Medulla oblongata (tissue), 1 donor: ENCODE measurements around the gene ZNF488.

ENCODE experiments used
- DNase-seq: peaks from one replicate; pipeline ENCODE4 v3.0.0-alpha.2; 2015; ENCODE audit errors: extremely low spot score

The ZNF488 gene

DNA sequence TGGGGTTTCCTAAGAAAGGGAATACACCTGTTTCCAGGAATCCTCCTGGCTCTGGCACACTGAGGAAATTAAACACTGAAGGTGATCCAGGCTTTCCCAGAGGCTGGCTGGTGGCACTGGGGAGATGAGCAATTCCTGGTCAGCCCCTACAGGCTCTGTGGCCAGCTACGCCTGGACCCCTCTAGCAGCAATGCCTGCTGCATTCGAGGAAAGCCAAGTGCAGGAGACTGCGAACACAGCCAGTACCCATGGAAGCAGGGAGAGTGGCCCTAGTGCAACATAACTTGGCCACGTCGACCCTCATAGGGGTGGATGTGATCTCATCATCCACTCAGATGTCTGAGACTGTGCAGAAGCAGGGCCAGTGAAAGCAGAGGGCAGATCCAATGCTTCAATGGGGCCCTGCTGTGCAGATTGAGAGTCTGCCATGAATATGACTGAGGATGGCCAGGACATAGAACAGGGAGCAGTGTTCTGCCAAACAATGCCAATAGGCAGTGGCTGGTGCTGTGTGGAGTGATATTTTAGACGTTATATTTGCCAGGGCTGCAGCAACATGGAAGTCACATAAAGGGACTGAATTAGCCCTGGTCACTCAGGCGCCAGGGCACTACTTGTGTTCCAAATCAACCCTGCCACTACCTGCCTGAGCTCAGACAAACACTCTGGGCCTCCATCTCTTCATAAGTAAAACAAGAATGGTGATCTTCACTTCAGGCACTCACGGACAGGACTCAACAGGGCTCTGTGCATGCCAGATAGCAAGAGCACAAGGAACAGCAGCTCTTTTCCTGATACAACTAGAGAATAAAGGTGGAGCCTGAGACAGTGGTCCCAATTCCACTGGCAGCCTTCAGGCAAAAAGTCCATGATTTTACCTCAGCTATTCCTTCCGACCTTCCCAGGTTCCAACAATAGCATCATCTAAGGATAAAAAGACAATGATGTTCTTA lies 2.4 kb downstream of the ZNF488 start:
- DNase-seq: peak; percentile 64

DNA sequence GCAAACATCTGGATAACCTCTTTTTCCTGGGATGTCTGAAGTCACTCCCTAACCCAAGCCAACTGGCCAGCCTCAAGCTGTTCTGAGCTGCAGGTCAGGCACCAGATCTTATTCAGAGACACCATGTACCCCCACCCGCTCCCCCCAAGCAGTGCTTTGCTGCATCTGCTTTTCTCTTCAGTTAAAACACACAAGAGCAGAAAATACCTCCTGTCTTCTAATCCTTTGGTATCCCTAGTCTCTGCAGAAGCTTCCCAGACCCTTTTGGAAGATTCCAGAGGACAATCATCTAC lies 3.0 kb downstream of the ZNF488 start:
- no peak for DNase-seq

DNA sequence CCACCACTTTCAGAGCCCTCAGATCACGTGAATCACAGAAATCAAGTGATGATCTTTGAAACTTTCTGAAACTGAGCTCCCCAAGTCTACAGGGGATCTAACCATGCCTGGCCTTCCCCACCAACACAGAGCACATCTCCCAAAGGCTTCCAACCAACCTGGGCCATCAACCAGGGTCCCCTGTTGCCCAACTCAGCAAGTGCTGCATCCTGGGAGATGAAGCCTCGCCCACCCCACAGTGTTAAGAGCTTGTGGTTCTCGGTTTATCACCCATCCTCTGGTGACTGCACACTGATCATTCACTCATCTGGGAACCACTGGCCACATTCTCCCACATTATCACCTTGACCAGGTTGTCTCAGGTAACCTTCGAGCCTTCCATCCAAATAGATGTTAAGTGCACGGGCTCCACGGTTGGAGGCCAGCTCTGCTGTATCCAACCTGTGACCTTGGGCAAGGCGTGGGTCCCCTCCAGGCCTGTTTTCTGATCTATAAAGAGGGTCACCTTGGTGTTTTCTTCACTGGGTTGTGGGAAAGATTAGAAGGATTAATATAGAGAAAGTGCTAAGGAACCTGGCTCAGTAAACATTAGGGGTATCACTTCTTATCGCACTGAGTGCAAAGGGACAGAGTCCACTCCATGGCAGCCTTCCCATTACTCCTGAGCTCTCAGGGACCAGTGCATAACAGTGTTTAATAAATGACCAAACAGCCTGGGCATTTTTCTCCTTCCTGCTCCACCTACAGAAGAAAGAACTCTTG lies 3.6 kb downstream of the ZNF488 start:
- no peak for DNase-seq

DNA sequence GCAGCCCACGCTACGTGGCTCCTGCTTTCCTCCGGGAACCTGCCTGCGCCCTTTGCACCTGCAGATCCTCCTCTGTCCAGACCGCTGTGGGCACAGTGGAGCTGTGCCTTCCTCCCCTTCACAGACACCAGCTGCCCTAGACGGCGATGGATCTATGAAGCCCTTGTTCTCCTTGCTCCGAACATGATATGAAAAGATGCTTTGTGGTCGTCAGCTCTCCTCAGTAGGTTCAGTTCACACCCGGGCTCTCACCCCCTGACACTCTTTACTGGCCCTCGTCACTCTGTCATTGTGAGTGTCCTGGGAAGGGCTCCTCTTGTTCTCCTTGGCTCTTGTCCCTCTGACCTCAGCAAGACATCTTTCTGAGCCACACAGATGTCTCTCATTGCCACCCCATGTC lies 4.2 kb downstream of the ZNF488 start:
- DNase-seq: peak; percentile 92

DNA sequence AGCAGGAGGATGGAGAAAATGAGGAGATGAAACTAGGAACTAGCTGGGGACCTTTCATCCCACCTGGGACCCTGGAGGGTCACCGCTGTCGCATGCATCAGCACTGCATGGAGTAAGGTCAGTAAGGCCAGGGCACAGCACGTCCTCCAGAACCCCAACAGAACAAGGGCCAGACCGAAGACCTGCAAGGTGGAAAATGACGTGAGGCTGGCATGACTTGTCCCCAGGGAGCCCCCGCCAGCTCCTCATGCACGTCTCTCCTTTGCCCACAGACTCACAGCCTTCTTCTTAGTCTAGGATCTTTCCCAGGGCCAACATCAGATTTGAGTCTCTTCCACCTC lies 4.7 kb downstream of the ZNF488 start:
- no peak for DNase-seq

DNA sequence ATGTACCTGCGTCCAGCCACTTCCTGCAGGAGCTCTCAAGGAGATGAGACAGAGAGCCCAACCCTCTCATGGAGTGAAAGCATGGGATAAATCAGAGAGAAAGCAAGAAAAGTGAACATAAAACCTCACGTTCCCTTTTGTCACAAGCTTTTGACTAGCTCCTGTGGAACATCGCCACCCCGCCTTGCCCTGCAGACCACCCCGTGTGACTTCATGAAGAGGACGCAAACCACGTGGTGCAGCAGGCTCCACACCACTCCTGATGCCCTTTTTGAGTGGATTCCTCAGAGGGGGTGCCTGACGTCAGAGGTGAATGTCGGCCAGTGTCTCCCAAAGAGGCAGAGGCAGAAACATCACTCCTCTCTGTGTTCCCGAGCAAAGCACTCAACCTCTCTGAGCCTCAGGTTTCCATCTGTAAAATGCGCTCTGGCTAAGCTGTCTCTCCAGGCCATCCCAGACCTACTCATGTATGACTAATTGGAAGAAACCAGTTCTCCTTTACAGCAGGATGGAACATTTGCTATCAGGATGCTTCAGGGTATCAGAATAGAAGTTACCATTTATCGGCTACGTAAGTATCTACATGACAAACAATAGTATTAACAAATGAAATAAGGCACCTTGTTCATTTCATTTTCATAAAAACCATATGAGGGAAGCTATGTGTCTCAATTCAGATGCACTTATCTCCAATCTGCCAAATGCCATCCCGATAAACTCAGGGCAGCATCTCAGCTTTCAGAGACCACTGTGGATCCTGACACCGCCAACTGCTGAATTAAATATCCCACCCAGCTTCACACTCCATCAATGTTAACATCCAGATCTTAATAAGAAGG lies 5.3 kb downstream of the ZNF488 start:
- DNase-seq: no peak

DNA sequence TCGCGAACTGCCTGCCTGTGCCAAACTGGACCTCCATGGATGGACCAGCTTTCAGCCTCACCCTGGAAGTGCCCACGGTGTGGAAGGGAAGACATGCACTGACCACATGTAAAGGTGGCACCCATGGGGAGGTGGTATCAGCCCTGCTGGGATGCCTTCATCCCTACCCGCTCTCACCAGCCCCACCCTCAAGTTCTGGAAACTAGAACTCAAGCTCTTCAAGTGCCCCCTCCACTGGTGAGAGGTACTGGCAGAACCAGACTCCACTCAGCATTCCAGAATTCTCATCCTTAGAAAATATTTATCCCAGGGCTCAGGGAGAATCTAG lies 5.9 kb downstream of the ZNF488 start:
- DNase-seq: no peak

DNA sequence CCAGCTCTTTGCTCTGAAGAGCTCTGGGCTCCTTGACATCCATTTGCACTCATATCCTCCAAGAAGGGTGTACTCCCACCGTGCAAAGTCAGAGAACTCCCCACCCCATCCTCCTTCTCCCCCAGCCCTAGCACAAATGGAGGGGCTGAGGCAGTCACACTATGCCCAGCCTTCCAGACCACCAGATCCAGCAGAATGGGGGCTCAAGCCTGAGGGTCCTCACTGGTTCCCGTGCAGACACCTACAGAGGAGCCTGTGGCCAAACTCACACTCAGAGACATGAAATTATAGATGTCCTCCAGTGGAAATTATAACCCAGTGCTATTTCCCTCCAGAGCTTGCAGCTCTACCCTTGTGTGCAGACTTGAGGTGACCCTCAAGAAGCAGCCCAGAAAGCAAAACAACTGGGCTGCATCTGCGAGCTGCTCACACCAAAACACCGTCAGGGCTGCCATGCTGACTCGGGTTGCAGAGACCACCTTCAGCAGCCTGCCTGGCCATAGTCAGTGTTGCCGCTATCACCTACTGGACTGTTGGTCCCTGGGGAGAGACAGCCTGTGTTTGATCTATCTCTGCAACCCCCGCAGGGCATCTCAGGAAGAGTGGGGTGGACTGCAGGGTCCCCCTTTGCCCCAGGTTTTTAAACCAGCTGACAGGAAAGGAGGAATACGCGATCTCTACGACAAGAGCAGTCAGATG lies 7.4 kb downstream of the ZNF488 start:
- no peak for DNase-seq

DNA sequence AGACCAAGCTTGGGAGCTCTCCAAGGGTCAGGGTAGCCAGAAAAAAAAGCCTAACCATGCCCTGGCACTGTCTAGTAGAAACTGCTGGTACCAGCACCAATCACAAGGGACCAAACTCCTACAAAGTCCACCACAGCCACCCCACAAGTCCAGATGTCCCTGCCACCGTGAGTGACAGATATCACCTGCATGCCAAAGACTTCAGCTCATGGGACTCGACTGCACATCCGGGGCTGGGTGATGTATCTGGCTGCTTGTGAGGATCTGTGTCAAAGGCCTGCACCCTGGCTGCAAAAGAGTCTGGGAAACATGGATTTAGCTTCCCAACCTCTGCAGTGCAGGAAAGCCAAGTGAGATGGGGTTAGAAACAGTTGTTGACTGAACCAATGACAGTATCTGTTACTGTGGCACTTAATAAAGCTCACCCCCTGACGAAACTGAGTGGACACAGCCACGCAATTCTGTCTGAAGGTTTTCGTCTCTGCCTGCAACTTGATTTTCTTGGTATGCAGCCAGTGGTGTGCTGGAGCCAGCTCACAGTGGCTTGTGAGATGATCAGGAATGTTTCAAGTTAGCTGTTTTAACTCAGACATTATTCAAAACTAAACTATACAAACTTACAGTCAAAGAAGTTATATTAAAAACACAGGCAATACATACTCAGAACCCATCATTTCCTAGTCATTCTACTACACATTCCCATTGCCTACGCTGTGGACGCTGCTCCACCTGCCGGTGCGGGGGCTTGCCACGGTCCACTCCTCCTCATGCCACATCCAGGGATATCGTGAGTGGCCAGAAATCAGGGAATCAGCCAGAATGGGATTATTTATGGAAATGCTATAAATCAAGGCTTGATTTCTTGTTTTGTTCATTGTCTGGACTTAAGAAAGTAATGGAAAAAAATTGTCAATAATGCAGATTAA lies 9.2 kb downstream of the ZNF488 start:
- no peak for DNase-seq

DNA sequence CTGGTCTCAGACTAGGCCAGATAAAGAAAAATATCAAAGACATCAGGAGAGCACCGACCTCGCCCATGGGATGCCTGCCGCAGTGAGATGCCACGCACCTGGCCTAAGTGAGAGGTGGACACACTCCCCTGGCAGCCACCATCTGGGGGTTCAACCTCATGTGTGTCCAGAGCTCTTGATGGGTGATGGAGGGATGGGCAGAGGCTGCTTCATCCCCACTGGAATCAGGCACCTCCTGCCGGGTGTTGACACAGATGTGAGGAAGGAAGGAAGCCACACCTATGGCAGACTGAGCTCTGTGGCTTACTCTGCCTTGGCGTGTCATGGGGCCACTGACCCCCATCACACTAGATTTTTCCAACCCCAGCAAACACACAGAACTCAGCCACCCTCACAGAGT lies 11.4 kb downstream of the ZNF488 start:
- no peak for DNase-seq

DNA sequence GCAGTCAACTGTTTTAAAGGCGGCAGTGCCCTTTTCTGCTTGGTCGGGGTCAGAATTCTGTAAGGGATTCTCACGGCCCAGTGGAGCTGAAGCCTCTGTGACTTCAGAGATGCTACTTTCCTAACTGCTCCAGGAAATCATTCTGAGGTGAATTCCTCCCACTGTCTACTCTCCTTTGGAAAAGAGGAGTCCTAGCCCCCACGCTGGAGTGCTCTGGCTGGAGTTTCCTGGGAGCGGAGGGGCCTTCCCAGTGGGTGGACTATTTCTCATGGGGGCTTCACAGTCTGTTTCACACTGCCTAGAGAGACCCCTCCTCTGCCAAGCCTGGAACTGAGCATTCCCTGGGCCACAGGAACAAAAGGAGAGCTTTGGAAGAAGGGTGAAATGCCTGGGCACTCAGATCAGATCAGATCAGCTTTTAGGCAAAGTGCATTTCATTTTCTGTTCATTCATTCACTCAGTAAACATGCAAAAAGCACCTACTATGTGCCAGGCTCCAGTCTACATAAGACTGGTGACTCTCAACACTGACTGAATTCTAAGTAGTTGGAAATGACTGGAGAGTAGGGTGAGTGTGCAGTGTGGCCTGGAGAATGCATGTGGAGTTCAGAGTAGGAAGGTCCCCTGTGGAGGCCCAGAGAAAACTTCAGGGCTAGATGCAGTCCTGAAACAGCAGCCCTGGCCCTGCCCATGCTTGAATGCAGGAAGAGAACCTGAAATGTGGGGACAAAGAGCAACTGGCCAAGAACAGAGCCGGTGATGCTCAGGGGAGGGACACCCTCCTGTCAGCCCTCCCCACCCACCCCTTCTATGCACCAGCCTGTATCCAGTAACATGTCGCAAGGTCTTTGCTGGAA lies 12.2 kb downstream of the ZNF488 start:
- DNase-seq: no peak

DNA sequence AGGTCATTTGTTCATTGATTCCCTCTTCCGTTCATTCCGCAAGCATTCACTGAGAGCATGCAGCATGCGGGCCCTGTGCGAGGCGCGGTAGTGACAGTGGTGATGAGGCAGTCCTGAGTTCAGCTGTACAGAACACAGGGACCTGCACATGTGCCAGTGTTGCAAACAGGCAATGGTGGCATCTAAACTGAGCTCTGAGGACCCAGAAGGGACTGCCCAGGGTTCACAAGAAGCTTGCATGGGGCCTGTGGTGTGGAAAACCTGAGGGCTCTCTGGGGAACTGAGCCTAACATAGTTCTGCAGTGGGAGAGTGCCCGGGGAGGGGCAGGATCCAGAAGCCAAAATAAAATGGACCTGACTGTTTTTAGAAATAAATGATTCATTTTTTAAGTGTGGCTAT lies 13.2 kb downstream of the ZNF488 start:
- DNase-seq: no peak

DNA sequence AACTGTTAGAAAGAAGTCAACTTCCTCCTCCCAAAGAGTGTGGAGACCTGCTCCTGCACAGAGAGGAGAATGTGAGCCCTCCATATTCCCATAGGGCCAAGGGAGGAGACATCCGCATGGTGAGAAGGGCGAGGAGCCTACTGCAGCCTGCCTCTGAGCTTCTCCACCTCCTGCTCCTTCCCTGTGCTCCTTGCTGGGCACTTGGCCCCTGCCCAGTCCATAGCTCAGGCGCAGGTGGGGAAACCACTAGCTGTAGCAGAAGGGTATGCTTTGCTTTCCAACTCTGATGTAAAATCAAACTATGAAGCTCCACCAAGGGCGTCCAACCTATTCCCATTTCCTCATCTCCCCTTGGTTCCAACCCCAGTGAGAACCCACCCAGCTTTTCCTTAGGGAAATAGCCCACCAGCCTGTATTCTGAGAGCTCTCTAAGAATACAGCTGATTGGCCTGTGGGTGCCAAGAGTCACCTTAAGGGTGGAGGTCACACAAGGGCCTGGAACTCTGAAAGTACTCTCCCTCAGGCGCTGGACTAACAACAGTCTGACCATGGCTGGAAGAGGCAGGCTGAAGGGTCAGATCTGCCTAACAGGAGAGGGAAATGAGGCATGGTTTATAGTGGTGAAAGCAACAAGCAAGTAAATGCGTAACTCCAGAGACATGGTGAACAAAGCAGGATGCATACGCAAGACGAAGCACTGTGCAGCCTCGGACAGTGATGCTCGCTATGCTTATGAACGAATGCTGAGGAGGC lies 13.9 kb downstream of the ZNF488 start:
- no peak for DNase-seq

DNA sequence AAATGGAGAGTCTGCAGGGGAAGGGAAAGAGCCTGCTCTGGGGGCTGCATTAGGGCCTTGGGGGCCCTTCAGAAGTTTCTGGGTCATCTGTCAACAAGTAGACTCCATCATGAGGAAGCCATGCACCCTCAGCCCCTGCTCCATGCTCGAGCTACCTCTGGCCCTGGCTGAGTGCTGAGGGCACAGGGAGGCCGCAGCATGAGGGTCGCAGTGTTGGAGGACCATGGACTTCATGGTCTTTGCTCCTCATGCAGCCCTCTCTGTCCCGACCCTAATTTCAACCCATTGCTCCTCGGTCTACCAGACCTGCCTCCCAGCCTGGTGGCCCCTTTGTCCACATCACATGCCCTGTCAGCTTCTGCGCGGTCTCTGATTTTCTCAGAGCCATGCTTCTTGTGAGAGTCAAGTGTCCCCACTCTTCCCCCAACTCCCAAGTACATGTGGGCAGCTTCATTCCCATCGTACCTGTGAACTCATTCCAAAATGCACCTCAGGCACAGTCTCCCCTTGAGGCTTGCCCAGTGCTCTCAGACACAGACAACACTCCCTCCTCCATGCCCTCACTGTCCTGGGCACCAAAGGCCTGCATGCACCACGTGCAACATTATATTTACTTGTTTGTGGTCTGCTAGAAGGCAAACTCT lies 14.7 kb downstream of the ZNF488 start:
- no peak for DNase-seq

DNA sequence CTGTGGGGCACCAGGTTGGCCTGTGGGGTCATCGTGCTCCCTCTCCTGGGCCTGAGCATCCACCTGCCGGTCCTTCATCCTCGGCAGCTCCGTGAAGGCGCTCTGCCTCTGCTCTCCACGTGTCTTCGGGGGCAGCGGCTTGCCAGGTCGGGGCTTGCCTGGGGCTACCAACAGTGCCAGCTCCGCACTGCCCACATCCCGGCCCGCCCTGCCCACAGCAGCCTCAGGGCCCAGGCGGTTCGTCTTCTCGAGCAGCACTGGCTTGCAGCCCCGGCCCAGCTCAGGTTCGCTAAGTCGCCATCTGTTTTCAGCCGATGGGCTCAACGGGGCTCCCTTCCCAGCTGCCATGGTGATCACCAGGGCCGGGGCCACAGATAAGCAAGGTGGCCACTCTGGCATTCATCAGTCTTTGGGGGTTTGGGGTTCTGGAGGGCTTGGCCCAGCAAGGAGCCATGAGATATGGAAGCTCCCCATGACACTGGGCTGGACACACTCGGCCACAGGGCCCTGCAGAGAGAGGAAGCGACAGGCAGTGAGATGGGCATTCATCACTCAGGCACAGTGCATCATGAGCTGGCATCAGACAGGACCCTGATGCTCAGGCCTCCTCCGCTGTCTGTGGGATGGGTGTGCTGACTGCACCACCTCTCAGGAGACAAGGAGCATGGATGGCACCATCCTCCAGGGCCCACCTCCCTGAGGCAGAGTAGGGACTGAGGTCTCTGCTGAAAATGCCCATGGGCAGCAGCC lies 15.5 kb downstream of the ZNF488 start:
- DNase-seq: no peak

DNA sequence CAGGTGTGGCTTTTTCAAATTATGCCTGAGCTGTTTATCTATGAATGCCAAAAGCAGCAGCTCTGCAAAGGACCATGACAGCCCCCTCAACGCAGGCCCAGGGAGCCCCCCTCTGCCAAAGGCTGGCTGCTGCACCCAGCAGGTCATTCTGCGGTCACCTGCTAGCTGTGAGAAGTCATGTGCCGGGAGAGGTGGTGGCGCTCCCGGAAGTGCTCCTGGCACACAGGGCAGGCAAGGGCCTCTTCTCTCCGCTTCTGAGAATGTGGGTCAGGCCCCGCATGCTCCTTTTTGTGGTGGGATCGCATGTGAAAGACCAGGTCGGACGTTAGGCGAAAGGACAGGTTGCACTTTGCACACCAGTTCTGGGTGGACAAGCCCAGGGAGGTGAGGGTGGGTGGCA lies 16.4 kb downstream of the ZNF488 start:
- DNase-seq: no peak

DNA sequence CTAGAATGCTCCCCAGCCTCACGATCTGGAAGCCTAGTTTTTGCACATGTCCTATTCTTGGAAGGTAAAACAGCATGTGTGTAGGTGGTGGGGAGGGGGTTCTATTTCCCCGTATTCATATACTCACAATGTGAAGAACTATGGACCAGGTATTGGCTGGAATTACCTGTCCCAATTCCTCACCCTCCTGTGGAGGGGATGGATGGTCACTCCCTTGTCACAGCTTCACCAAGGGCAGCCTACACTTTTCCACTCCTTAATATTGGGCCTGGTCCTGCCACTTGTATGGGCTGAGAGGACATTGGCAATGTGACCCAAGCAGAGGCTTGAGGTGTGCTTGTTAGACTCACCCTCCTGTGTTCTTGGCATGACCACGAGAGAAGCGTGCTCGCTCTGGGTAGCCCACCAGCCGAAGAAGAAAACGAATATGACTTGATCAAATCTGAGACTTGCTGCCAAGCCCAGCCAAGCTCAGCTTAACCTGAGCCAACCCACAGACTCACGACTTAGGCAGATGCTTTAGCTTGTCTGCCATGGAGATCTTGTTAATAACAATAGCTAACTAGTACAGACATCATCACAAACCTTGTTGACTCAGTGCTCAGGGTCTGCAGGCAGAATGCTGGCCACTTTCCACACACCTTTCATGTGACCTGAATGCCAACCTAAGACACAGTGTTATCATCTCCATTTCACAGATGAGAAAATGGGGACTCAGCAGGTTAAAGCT lies 17.2 kb downstream of the ZNF488 start:
- no peak for DNase-seq
